ENCODE data around the gene ARID1B.

DNA sequence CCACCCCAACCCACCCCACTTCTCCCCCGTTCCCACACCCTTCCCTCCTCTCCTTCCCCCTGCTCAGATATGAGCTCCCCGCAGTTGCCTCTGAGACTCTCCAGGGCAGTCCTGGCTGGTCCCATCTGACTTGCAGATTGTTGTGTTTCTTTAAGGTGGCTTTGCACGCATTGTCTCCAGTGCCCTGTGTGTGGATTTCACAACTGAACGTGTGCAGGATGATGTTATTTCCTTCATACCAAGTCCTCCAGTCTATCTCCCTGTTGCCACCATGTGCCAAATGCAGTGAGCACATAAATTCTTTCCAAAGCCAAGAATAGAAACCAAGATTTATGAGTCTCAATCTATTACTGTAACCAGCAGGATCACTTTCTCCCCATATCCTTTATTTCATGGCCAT, 467.0 kb downstream of the ARID1B start:
- TF ChIP-seq, protein P1, sequence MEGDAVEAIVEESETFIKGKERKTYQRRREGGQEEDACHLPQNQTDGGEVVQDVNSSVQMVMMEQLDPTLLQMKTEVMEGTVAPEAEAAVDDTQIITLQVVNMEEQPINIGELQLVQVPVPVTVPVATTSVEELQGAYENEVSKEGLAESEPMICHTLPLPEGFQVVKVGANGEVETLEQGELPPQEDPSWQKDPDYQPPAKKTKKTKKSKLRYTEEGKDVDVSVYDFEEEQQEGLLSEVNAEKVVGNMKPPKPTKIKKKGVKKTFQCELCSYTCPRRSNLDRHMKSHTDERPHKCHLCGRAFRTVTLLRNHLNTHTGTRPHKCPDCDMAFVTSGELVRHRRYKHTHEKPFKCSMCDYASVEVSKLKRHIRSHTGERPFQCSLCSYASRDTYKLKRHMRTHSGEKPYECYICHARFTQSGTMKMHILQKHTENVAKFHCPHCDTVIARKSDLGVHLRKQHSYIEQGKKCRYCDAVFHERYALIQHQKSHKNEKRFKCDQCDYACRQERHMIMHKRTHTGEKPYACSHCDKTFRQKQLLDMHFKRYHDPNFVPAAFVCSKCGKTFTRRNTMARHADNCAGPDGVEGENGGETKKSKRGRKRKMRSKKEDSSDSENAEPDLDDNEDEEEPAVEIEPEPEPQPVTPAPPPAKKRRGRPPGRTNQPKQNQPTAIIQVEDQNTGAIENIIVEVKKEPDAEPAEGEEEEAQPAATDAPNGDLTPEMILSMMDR (IDR thresholded peaks at IDR 0.05 in 2 of 3, conservative IDR thresholded peaks at IDR 0.05 in 1 of 3; ENCODE audit: control insufficient read depth in 2 of 3, extremely low read depth in 1 of 3, insufficient read depth in 1 of 3, low read depth in 3 of 3, low read length in 3 of 3): no peak
- TF ChIP-seq, protein P2, sequence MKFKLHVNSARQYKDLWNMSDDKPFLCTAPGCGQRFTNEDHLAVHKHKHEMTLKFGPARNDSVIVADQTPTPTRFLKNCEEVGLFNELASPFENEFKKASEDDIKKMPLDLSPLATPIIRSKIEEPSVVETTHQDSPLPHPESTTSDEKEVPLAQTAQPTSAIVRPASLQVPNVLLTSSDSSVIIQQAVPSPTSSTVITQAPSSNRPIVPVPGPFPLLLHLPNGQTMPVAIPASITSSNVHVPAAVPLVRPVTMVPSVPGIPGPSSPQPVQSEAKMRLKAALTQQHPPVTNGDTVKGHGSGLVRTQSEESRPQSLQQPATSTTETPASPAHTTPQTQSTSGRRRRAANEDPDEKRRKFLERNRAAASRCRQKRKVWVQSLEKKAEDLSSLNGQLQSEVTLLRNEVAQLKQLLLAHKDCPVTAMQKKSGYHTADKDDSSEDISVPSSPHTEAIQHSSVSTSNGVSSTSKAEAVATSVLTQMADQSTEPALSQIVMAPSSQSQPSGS (IDR thresholded peaks at IDR 0.05; ENCODE audit: low read length): no peak
- TF ChIP-seq EZH2 (IDR thresholded peaks at IDR 0.05; ENCODE audit: borderline replicate concordance, control insufficient read depth, low read depth, low read length): no peak

All from GM12878 (cell line).